H1 (cell line): ENCODE data around the gene SATB2. TPM values are rescaled to one million over a fixed set of nuclear protein-coding genes. Genes with fewer than 3 reads are reported as not detected.
A peak's percentile ranks its signal among the peaks of the same experiment; 100 is the strongest.

Source experiments
- CTCF ChIA-PET: fragments of 300-600 bp; sonication (Branson Sonifier 250); formaldehyde crosslinking; loops from one replicate; lab custom pipeline; 2021; ENCODE audit not compliant: partially characterized antibody; lab: Charles Lee
- POLR2A ChIA-PET: fragments of 300-600 bp; sonication (Branson Sonifier 250); formaldehyde crosslinking; loops from one replicate; lab custom pipeline; 2021; ENCODE audit warnings: inconsistent platforms; ENCODE audit not compliant: partially characterized antibody; lab: Charles Lee
- DNase-seq, 2 experiments: peaks; one replicate each; pipeline versions ENCODE4 v3.0.0 to v3.0.0-alpha.2; 2010 to 2022; ENCODE audit warnings: low spot score in 2 of 2, low read depth in 1 of 2, mixed read lengths in 1 of 2
- FAIRE-seq: peaks from 2 replicates; lab custom pipeline; 2011; peaks lifted over from hg19 to GRCh38; lab: Jason Lieb, UNC
- H2AFZ ChIP-seq: 2 replicates; pipeline ENCODE4 v1.8.1; 2012; ENCODE audit warnings: low read length, inconsistent platforms
- H2AK5ac ChIP-seq: 2 replicates; pipeline ENCODE4 v1.6.1; 2013; ENCODE audit warnings: low read depth, low read length
- H2BK120ac ChIP-seq: replicated peaks from 2 replicates; pipeline ENCODE3; 2013; ENCODE audit warnings: low read depth, low read length, inconsistent platforms
- H2BK12ac ChIP-seq: 2 replicates; pipeline ENCODE4 v1.6.1; 2013; ENCODE audit warnings: low read depth, low read length
- H2BK15ac ChIP-seq: 2 replicates; pipeline ENCODE4 v1.6.1; 2013; ENCODE audit warnings: low read length
- H2BK20ac ChIP-seq: 2 replicates; pipeline ENCODE4 v1.6.1; 2013; ENCODE audit warnings: low read length
- H2BK5ac ChIP-seq: 2 replicates; pipeline ENCODE4 v1.6.1; 2013; ENCODE audit warnings: low read depth, low read length
- H3K14ac ChIP-seq: 2 replicates; pipeline ENCODE4 v1.6.1; 2013; ENCODE audit warnings: inconsistent platforms; ENCODE audit not compliant: insufficient read length
- H3K18ac ChIP-seq: 2 replicates; pipeline ENCODE4 v1.6.1; 2013; ENCODE audit warnings: low read length; ENCODE audit errors: extremely low read depth
- H3K23ac ChIP-seq: 2 replicates; pipeline ENCODE4 v1.6.1; 2013; ENCODE audit warnings: inconsistent platforms; ENCODE audit not compliant: insufficient read length
- H3K23me2 ChIP-seq: 2 replicates; pipeline ENCODE4 v1.6.1; 2013; ENCODE audit warnings: low read depth, low read length
- H3K27ac ChIP-seq: 2 replicates; pipeline ENCODE4 v1.6.1; 2011; ENCODE audit warnings: low read depth, low read length, inconsistent platforms
- H3K27me3 ChIP-seq, 4 experiments: replicated peaks in 1 of 4; 1 replicate in 1 of 4; 2 replicates in 3 of 4; pipeline versions ENCODE4 v1.6.1 to v1.8.1; 2011 to 2013; ENCODE audit warnings: low read length in 3 of 4, mild to moderate bottlenecking in 3 of 4, inconsistent platforms in 2 of 4, mixed read lengths in 2 of 4, moderate library complexity in 1 of 4; ENCODE audit not compliant: control insufficient read depth in 3 of 4, insufficient read depth in 3 of 4; ENCODE audit errors: extremely low read depth in 1 of 4
- H3K36me3 ChIP-seq, 4 experiments: 2 replicates each; pipeline versions ENCODE4 v1.6.1 to v1.8.1; 2011 to 2013; ENCODE audit warnings: mild to moderate bottlenecking in 4 of 4, low read length in 3 of 4, moderate library complexity in 2 of 4, control low read depth in 1 of 4, inconsistent platforms in 1 of 4; ENCODE audit not compliant: insufficient read depth in 4 of 4, control insufficient read depth in 2 of 4
- H3K4ac ChIP-seq: replicated peaks from 2 replicates; pipeline ENCODE3; 2013; ENCODE audit warnings: low read length, low read depth, mixed read lengths, inconsistent platforms; ENCODE audit not compliant: insufficient read length
- H3K4me1 ChIP-seq, 4 experiments: replicated peaks in 1 of 4; 1 replicate in 1 of 4; 2 replicates in 3 of 4; pipeline versions ENCODE4 v1.6.1 to v1.8.1; 2011 to 2013; ENCODE audit warnings: low read length in 3 of 4, inconsistent platforms in 2 of 4, mixed read lengths in 1 of 4; ENCODE audit not compliant: insufficient read depth in 4 of 4, control insufficient read depth in 3 of 4
- H3K4me2 ChIP-seq, 2 experiments: 2 replicates each; pipeline versions ENCODE4 v1.6.1 to v1.8.1; 2011 to 2013; ENCODE audit warnings: low read depth in 2 of 2, low read length in 2 of 2, control low read depth in 1 of 2, inconsistent platforms in 1 of 2, mild to moderate bottlenecking in 1 of 2; ENCODE audit not compliant: insufficient read depth in 1 of 2
- H3K4me3 ChIP-seq, 4 experiments: fragments of 200-600, 300-600 bp in 1 of 4; sonication (generic), shearing (Covaris generic), sonication (Bioruptor Twin) in 1 of 4; 2 replicates each; pipeline versions ENCODE4 v1.5.1 to v1.8.1; 2011 to 2016; ENCODE audit warnings: low read length in 4 of 4, low read depth in 3 of 4, control low read depth in 2 of 4, inconsistent platforms in 2 of 4, mild to moderate bottlenecking in 2 of 4, mixed read lengths in 1 of 4, moderate library complexity in 1 of 4; ENCODE audit not compliant: insufficient read depth in 2 of 4; ENCODE audit errors: extremely low read depth in 1 of 4
- H3K56ac ChIP-seq: replicated peaks from 2 replicates; pipeline ENCODE3; 2013; ENCODE audit warnings: low read depth, mild to moderate bottlenecking, mixed read lengths, low read length, inconsistent platforms; ENCODE audit not compliant: insufficient read length
- H3K79me1 ChIP-seq: 2 replicates; pipeline ENCODE4 v1.6.1; 2013; ENCODE audit warnings: low read depth, low read length, control low read depth
- H3K79me2 ChIP-seq, 2 experiments: 2 replicates each; pipeline versions ENCODE4 v1.6.1 to v1.8.1; 2012 to 2013; ENCODE audit warnings: low read length in 2 of 2, mild to moderate bottlenecking in 2 of 2, inconsistent platforms in 1 of 2; ENCODE audit not compliant: insufficient read depth in 2 of 2, control insufficient read depth in 1 of 2
- H3K9ac ChIP-seq, 4 experiments: replicated peaks in 1 of 4; 1 replicate in 1 of 4; 2 replicates in 3 of 4; pipeline versions ENCODE4 v1.6.1 to v1.8.1; 2011 to 2013; ENCODE audit warnings: low read depth in 3 of 4, low read length in 3 of 4, control low read depth in 2 of 4, mild to moderate bottlenecking in 2 of 4, moderate library complexity in 2 of 4, inconsistent platforms in 1 of 4; ENCODE audit errors: extremely low read depth in 1 of 4
- H3K9me3 ChIP-seq, 2 experiments: 2 replicates each; pipeline versions ENCODE4 v1.6.1 to v1.8.1; 2012 to 2013; ENCODE audit warnings: mild to moderate bottlenecking in 2 of 2, moderate library complexity in 2 of 2, control low read depth in 1 of 2, inconsistent platforms in 1 of 2, low read depth in 1 of 2, low read length in 1 of 2, mixed read lengths in 1 of 2; ENCODE audit not compliant: insufficient read depth in 2 of 2
- H4K20me1 ChIP-seq, 2 experiments: replicated peaks in 1 of 2; 2 replicates each; pipeline versions ENCODE3 to v1.8.1; 2011 to 2013; ENCODE audit warnings: inconsistent platforms in 2 of 2, low read length in 2 of 2, mild to moderate bottlenecking in 1 of 2; ENCODE audit not compliant: insufficient read depth in 2 of 2, control insufficient read depth in 1 of 2
- H4K5ac ChIP-seq: 2 replicates; pipeline ENCODE4 v1.6.1; 2013; ENCODE audit warnings: low read length, low read depth, mixed read lengths, inconsistent platforms; ENCODE audit not compliant: insufficient read length
- H4K8ac ChIP-seq: 2 replicates; pipeline ENCODE4 v1.8.0; 2013; ENCODE audit warnings: mild to moderate bottlenecking, moderate library complexity, low read length, inconsistent platforms; ENCODE audit not compliant: insufficient read depth; ENCODE audit errors: extremely low read depth
- H4K91ac ChIP-seq: replicated peaks from 2 replicates; pipeline ENCODE3; 2013; ENCODE audit warnings: low read length, mixed read lengths, inconsistent platforms; ENCODE audit not compliant: insufficient read length
- WGBS, 2 experiments: shearing (Covaris generic) in 1 of 2; methylation state at CpG; one replicate each; pipeline versions ENCODE4 v1.1.6 to v1.1.7; 2013 to 2015; ENCODE audit warnings: low lambda C conversion rate in 2 of 2, mixed read lengths in 2 of 2, inconsistent platforms in 1 of 2, low coverage in 1 of 2, missing lambda C conversion rate in 1 of 2; ENCODE audit not compliant: insufficient replicate concordance in 2 of 2, insufficient coverage in 1 of 2, insufficient read length in 1 of 2; ENCODE audit errors: extremely low coverage in 1 of 2, missing lambda C conversion rate in 1 of 2; 5-methylcytosine and 5-hydroxymethylcytosine counted together
- polyA plus RNA-seq, 7 experiments: library from polyadenylated mRNA; depleted of rRNA in 3 of 7; stranded (reverse) in 5 of 7; unstranded in 2 of 7; fragments of >200 nt in 5 of 7; fragments of 200-250 nt in 2 of 7; gene quantifications; 1 replicate in 5 of 7; 2 replicates in 1 of 7; 4 replicates in 1 of 7; pipeline versions ENCODE4 v1.2.1 to v1.2.3, GENCODE V29; 2011 to 2013; ENCODE audit warnings: missing spikeins in 2 of 7, mixed read lengths in 2 of 7
- total RNA-seq: library from RNA; stranded (reverse); fragmentation: NEBNext Ultra II Directional; extraction: Animal tissue kit (Norgen Biotek cat#: 25700); gene quantifications from 2 replicates; pipeline ENCODE4 v1.2.1, GENCODE V29; 2021

The SATB2 gene
- total and polyA plus RNA-seq, 2 of the 8 experiments (the other 6 are each of a cell fraction or from before 2014, with no cell fraction given) = 1.3 to 5.7 TPM

DNA sequence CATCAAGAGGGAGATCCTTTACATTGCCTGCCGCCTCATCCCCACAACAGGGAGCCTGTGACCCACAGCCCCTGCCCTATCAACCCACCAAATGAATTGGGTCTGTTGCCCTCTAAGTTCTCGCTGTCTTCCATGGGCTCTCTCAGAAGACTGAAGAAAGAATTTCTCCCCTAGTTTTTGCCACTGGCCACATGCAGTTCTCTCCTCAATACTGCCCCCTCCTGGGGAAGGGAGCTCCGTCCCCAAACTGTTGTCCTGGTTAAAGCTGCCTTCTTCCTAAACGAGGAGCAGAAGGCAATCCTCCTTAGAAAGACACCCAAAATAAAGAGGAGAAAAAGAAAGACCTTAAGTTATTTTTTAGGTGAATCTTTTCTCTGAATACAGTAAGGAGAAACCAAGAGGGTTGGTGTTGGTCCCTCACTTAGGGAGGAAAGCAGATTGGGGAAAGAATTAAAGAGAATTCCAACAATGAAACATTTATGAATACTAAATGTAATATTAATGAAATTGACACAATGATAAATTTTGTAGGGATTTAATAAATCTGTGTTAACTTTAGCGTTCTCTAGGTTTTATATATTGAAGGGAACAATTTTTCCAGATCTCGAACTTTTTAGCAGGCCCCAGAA is 31.1 kb upstream of the SATB2 start:
- CTCF ChIA-PET = interaction anchor here (0.6 to 14.8 kb wide), 52 partner anchors 9 to 1911 kb away, joined by 3 to 298 read pairs (median 3); no protein-coding TSS in a partner anchor

More for the DNA sequence above, 31.1 kb upstream of the SATB2 start:
- Histone ChIP-seq H3K18ac (no peak overlapping the region), H3K27me3 (no peaks in the 10 kb centered on the region), H2BK5ac (no peak overlapping the region), H3K9me3 (no peaks in the 10 kb centered on the region), H3K4me3 (no peak overlapping the region), H3K23me2 (no peaks in the 10 kb centered on the region), H4K91ac (no peak overlapping the region), H3K23ac (no peak overlapping the region), H3K36me3 (no peaks in the 10 kb centered on the region), H3K4me2 (no peak overlapping the region), H3K79me1 (no peaks in the 10 kb centered on the region), H4K5ac (no peak overlapping the region), H3K27ac (no peak overlapping the region), H2AK5ac (no peak overlapping the region), H3K79me2 (no peaks in the 10 kb centered on the region), H3K4me1 (0 out of 7 replicates have a peak, but pooled peaks cover 0 to 2% (median 0%) of the 10 kb centered on the region in 4 experiments), H2AFZ (peak overlapping the region; percentile 72; the same call in 1 of the 2 replicates), H4K20me1 (no peaks in the 10 kb centered on the region), H2BK15ac (no peak overlapping the region; the same call in 1 of the 2 replicates), H3K9ac (no peak overlapping the region), H2BK120ac (no peak overlapping the region), H3K56ac (no peak overlapping the region), H2BK12ac (no peak overlapping the region), H4K8ac (no peak overlapping the region), H3K4ac (no peak overlapping the region), H3K14ac (no peak overlapping the region), H2BK20ac (no peak overlapping the region)
- peak in 1 of 2 experiments; percentile 88 for DNase-seq
- peak; percentile 77 for FAIRE-seq
- WGBS, 2 experiments = 52% methylated on average over 6 of the region's 6 CpGs; no CpG with 5 or more reads in 1 of the 2 experiments
- POLR2A ChIA-PET = interaction anchor here (0.6 kb wide), 1 partner anchor 1597 kb away, joined by 3 read pairs; no protein-coding TSS in a partner anchor
